Upper lobe of left lung (tissue), 6 donors: ENCODE data around the gene SLC25A45. TPM values are rescaled to one million over a fixed set of nuclear protein-coding genes. Genes with fewer than 3 reads are reported as not detected.

Experiments
- ATAC-seq, 2 donors: fragments of 200-7000 bp; cut with Tn5 transposase; one replicate each; pipeline ENCODE4 v1.9.1; 2022; ENCODE audit warnings: mild to moderate bottlenecking in 2 of 2, moderate library complexity in 2 of 2; ENCODE audit not compliant: low FRiP score in 2 of 2
- DNase-seq, 2 donors: peaks; one replicate each; pipeline ENCODE4 v3.0.0-alpha.2; 2019 to 2020
- H3K27ac ChIP-seq, 4 donors: fragments of 200-600 bp; sonication (generic); one replicate each; pipeline ENCODE4 v1.5.1; 2016 to 2019
- H3K27me3 ChIP-seq, 4 donors: fragments of 200-600 bp; sonication (generic); one replicate each; pipeline ENCODE4 v1.5.1; 2017 to 2019
- H3K36me3 ChIP-seq, 4 donors: fragments of 200-600 bp; sonication (generic); one replicate each; pipeline ENCODE4 v1.5.1; 2016 to 2019
- H3K4me1 ChIP-seq, 4 donors: fragments of 200-600 bp; sonication (generic); one replicate each; pipeline ENCODE4 v1.5.1; 2018 to 2019
- H3K4me3 ChIP-seq, 4 donors: fragments of 200-600 bp; sonication (generic); one replicate each; pipeline ENCODE4 v1.5.1; 2017 to 2019; ENCODE audit warnings: mild to moderate bottlenecking in 2 of 4, moderate library complexity in 1 of 4
- H3K9me3 ChIP-seq, 4 donors: fragments of 200-600 bp; sonication (generic); one replicate each; pipeline ENCODE4 v1.5.1; 2018 to 2019
- CTCF ChIP-seq, 6 experiments: fragments of 450-650 bp in 4 of 6; fragments of 200-600 bp in 2 of 6; sonication (generic) in 2 of 6; IDR thresholded peaks; one replicate each; pipeline ENCODE4 v1.5.1; 2016 to 2019; ENCODE audit warnings: antibody characterized with exemption in 6 of 6
- EP300 ChIP-seq, 4 donors: sonication (generic); formaldehyde crosslinking; IDR thresholded peaks; one replicate each; pipeline ENCODE4 v1.5.1; 2017; ENCODE audit warnings: antibody characterized with exemption in 4 of 4, control low read depth in 2 of 4
- POLR2A ChIP-seq, 4 donors: fragments of 450-650 bp; IDR thresholded peaks; one replicate each; pipeline ENCODE4 v1.5.1; 2016 to 2017; ENCODE audit warnings: antibody characterized with exemption in 4 of 4, mild to moderate bottlenecking in 2 of 4
- POLR2AphosphoS5 ChIP-seq, 2 donors: sonication (generic); formaldehyde crosslinking; IDR thresholded peaks; one replicate each; pipeline ENCODE4 v1.5.1; 2017; ENCODE audit warnings: antibody characterized with exemption in 2 of 2
- WGBS, 2 donors: methylation state at CpG; one replicate each; pipeline ENCODE4 v1.1.5; 2017 to 2018; 5-methylcytosine and 5-hydroxymethylcytosine counted together
- total RNA-seq, 6 donors: library from RNA; depleted of rRNA in 4 of 6; stranded (reverse); fragments of >200 nt in 4 of 6; gene quantifications; one replicate each; pipeline versions ENCODE4 v1.1.0 to v1.2.1, GENCODE V29; 2016 to 2021
- donor health status: DM: no; HTN: no; CAD: no; lungs with moderate emphysema.
- donor health status: DM: no; HTN: yes; CAD: no; lungs with severe emphysema.

The SLC25A45 gene
- total RNA-seq, 6 donors from 2014 or later, result 5.5 to 40.8 (median 19.4) TPM

DNA sequence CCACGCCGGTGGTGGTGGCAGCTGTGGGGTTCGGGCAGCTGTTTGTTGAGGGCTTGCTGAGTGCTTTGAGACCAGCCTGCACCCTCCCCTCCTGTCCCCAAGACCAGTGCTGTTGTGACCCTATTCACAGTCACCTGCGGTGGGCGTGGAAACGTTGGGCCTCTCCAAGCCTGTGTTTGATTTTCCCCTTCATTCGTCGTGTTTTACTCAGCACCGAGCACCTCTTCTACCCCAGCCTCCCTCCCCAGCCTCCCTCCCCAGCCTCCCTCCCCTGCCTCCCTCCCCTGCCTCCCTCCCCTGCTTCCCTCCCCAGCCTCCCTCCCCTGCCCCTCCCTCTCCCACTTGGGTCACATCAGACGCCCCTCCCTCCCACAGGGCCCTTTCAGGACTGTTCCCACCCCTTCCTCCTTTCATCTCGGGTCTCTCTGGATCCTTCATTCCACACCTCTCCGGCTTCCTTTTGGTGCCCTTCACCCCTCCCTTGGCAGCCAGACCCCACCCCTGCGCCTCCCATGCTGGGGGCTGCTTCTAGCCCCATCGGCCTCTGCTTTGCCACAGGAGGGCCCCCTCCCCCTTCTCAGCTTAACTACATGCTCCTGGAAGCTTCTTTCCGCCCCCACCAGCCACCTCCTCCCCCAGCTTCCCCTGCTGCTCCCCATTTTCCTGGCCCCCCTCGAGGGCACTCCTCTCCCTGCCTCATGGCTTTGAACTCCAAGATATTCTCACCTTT lies 18.8 kb upstream of the SLC25A45 start:
- no peaks in the 10 kb centered on the region for H3K9me3 ChIP-seq
- H3K27me3 ChIP-seq, result no peaks in the 10 kb centered on the region
- H3K36me3 ChIP-seq, result peaks cover 32 to 98% (median 78%) of the 10 kb centered on the region in 4 donors
- no peak overlapping the region for H3K4me3 ChIP-seq
- DNase-seq (no peak), ATAC-seq (no peak)
- TF ChIP-seq CTCF (IDR thresholded peaks at IDR 0.05), result no peak
- 77 to 82% methylated on average over 12 to 16 of the region's 16 CpGs for WGBS, 2 donors
- H3K4me1 ChIP-seq, result peaks cover 0 to 9% (median 4%) of the 10 kb centered on the region in 4 donors
- no peak overlapping the region for H3K27ac ChIP-seq

- Histone ChIP-seq H3K27me3 (no peaks in the 10 kb centered on the region), H3K4me3 (no peak overlapping the region), H3K36me3 (peaks cover 32 to 98% (median 80%) of the 10 kb centered on the region in 4 donors), H3K27ac (no peak overlapping the region), H3K9me3 (no peaks in the 10 kb centered on the region), H3K4me1 (peaks cover 0 to 9% (median 4%) of the 10 kb centered on the region in 4 donors)
- 86 to 89% methylated on average over 4 to 14 of the region's 17 CpGs for WGBS, 2 donors
- peak in 1 of 2 donors; percentile 62 for DNase-seq
- ATAC-seq, result no peak
- TF ChIP-seq POLR2AphosphoS5 (IDR thresholded peaks at IDR 0.05) (no peak), POLR2A (IDR thresholded peaks at IDR 0.05) (no peak), CTCF (IDR thresholded peaks at IDR 0.05) (no peak), EP300 (IDR thresholded peaks at IDR 0.05) (no peak)
These were observed 18.0 kb upstream of the SLC25A45 start for GRCh38 chr11:65400307-65401072.

GRCh38 chr11:65399845-65400244 lies 17.4 kb upstream of the SLC25A45 start:
- Histone ChIP-seq H3K27ac (no peak overlapping the region), H3K9me3 (no peaks in the 10 kb centered on the region), H3K27me3 (no peaks in the 10 kb centered on the region), H3K4me3 (no peak overlapping the region), H3K36me3 (peaks cover 26 to 98% (median 78%) of the 10 kb centered on the region in 4 donors), H3K4me1 (peaks cover 0 to 9% (median 4%) of the 10 kb centered on the region in 4 donors)
- WGBS, 2 donors, result 97% methylated on average over 10 of the region's 10 CpGs; no CpG with 5 or more reads in 1 of the 2 donors
- no peak for ATAC-seq
- peak in 1 of 2 donors; percentile 64 for DNase-seq
- TF ChIP-seq CTCF (IDR thresholded peaks at IDR 0.05), result no peak
- TF ChIP-seq POLR2AphosphoS5 (IDR thresholded peaks at IDR 0.05), result no peak
- no peak for TF ChIP-seq POLR2A (IDR thresholded peaks at IDR 0.05)
- TF ChIP-seq EP300 (IDR thresholded peaks at IDR 0.05), result no peak

DNA sequence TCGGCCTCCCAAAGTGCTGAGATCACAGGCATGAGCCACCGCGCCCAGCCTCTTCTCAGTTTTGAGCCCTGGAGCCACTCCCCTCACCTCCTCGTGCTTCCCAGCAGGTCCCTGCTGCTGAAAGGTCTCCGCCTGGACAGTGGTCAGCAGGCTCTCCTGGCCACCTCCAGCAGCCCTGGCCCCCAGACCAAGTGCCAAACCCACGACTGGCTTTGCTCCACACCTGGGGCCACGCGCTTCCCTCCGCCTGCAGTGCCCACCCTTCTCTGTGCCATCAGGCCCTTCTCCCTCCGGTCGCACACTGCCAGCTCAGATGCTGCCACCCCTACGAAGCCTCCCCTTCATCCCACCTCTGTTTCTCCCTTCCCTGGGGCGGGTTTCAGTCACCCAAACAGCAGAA lies 16.8 kb upstream of the SLC25A45 start:
- H3K4me1 ChIP-seq, result peaks cover 0 to 9% (median 3%) of the 10 kb centered on the region in 4 donors
- H3K36me3 ChIP-seq, result peaks cover 25 to 98% (median 80%) of the 10 kb centered on the region in 4 donors
- DNase-seq (no peak), ATAC-seq (no peak)
- TF ChIP-seq CTCF (IDR thresholded peaks at IDR 0.05) (no peak), POLR2A (IDR thresholded peaks at IDR 0.05) (no peak), POLR2AphosphoS5 (IDR thresholded peaks at IDR 0.05) (no peak), EP300 (IDR thresholded peaks at IDR 0.05) (no peak)
- 93 to 97% methylated on average over 13 of the region's 13 CpGs for WGBS, 2 donors
- no peaks in the 10 kb centered on the region for H3K9me3 ChIP-seq
- H3K27ac ChIP-seq, result no peak overlapping the region
- no peaks in the 10 kb centered on the region for H3K27me3 ChIP-seq
- no peak overlapping the region for H3K4me3 ChIP-seq
